ENCODE results near the gene MS4A14.

MS4A14 gene, protein sequence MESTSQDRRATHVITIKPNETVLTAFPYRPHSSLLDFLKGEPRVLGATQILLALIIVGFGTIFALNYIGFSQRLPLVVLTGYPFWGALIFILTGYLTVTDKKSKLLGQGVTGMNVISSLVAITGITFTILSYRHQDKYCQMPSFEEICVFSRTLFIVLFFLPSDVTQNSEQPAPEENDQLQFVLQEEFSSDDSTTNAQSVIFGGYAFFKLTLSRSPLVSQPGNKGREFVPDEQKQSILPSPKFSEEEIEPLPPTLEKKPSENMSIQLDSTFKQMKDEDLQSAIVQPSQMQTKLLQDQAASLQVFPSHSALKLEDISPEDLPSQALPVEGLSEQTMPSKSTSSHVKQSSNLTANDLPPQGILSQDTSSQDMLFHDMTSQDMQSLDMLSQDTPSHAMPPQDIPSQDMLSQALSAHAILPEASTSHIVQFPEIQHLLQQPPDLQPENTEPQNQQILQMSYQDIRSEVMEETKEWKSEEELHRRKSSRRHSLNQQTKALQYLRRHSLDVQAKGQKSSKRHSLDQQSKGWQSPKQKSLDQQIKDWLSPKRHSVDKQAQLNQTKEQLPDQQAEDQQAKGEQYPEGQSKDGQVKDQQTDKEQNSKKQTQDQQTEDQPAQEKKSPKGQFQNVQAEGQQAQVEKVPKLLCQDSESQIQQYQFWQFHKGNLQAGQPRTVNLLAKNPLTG

GRCh38 chr11:60396382-60396781, at the start of gene MS4A14:
Gene MS4A14 (plus strand): TSS chr11:60396459. CDS start chr11:60396579, 120 bp downstream.
- TF ChIP-seq CTCF (IDR thresholded peaks at IDR 0.05) = no peak
- H3K27ac Mint-ChIP-seq = no peak within 1 kb of the TSS
- no peaks in the 10 kb centered on the region for H3K9me3 Mint-ChIP-seq
- no peak for DNase-seq
- H3K36me3 Mint-ChIP-seq (ENCODE audit: low read depth) = no peaks in the 10 kb centered on the region
- no peaks in the 10 kb centered on the region for H3K4me1 Mint-ChIP-seq
- no peak within 1 kb of the TSS for H3K4me3 Mint-ChIP-seq
- H3K27me3 Mint-ChIP-seq (ENCODE audit: low read depth, poor library complexity) = peaks cover 5% of the 10 kb centered on the region

GRCh38 chr11:60347084-60347797, 49.0 kb upstream of the MS4A14 start:
- no peak for DNase-seq
- H3K4me1 Mint-ChIP-seq = no peaks in the 10 kb centered on the region
- H3K9me3 Mint-ChIP-seq = no peaks in the 10 kb centered on the region
- H3K27me3 Mint-ChIP-seq (ENCODE audit: low read depth, poor library complexity) = peaks cover 3% of the 10 kb centered on the region
- H3K4me3 Mint-ChIP-seq = no peak overlapping the region
- H3K36me3 Mint-ChIP-seq (ENCODE audit: low read depth) = no peaks in the 10 kb centered on the region
- H3K27ac Mint-ChIP-seq = no peak overlapping the region
- no peak for TF ChIP-seq CTCF (IDR thresholded peaks at IDR 0.05)

DNA sequence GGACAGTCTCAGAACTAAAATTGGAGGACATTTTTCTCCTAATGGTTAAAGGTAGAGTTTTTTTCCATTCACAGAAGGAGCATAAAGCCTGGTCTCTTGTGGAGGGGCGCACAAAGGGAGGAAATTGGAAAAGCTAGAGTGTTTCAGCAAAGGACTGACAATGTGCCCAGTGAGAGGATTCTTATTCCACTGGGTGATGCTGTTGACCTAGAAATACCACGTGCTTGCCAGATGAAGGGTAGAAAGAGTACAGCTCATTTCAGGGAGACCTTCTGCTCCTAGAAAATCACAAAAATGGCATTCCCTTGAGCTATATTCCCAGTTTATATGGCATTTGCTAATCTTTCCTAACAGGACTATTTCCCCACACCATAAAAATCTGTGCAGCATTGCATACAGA, 48.1 kb upstream of the MS4A14 start:
- no peaks in the 10 kb centered on the region for H3K4me1 Mint-ChIP-seq
- no peak overlapping the region for H3K4me3 Mint-ChIP-seq
- no peak overlapping the region for H3K27ac Mint-ChIP-seq
- no peaks in the 10 kb centered on the region for H3K9me3 Mint-ChIP-seq
- TF ChIP-seq CTCF (IDR thresholded peaks at IDR 0.05) = no peak
- H3K27me3 Mint-ChIP-seq (ENCODE audit: low read depth, poor library complexity) = peaks cover 3% of the 10 kb centered on the region
- no peak for DNase-seq
- H3K36me3 Mint-ChIP-seq (ENCODE audit: low read depth) = no peaks in the 10 kb centered on the region

- DNase-seq = no peak
- Mint-ChIP-seq H3K27ac (no peak overlapping the region), H3K4me3 (no peak overlapping the region), H3K4me1 (no peaks in the 10 kb centered on the region), H3K27me3 (ENCODE audit: low read depth, poor library complexity) (peaks cover 3% of the 10 kb centered on the region), H3K36me3 (ENCODE audit: low read depth) (no peaks in the 10 kb centered on the region), H3K9me3 (peaks cover 6% of the 10 kb centered on the region)
- TF ChIP-seq CTCF (IDR thresholded peaks at IDR 0.05) = no peak
These were observed 46.3 kb upstream of the MS4A14 start for GRCh38 chr11:60349990-60350389.

DNA sequence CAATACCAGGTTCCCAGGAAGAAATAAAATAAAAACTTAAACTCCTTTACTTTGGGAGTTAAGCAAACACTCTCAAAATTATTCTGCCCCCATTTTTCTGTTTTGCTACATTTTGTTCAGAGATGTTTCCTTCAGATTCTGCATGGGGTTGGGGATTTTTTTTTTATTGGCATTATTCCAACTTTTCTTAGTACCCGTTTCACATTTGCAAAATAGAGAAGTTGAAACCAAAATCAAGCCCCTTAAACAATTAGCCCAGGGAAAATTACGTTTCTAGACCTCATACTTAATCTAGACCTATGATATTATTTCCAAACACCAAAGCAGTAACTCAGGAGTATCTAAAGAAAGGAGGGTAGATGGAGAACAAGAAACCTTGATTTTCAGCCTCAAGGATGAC, 38.5 kb upstream of the MS4A14 start:
- peaks cover 9% of the 10 kb centered on the region for H3K9me3 Mint-ChIP-seq
- H3K4me3 Mint-ChIP-seq = no peak overlapping the region
- no peaks in the 10 kb centered on the region for H3K27me3 Mint-ChIP-seq (ENCODE audit: low read depth, poor library complexity)
- no peak overlapping the region for H3K27ac Mint-ChIP-seq
- no peaks in the 10 kb centered on the region for H3K36me3 Mint-ChIP-seq (ENCODE audit: low read depth)
- TF ChIP-seq CTCF (IDR thresholded peaks at IDR 0.05) = no peak
- no peak for DNase-seq
- H3K4me1 Mint-ChIP-seq = peaks cover 4% of the 10 kb centered on the region
